GM19452 (cell line): ENCODE data around the gene GARIN3.
A peak's percentile ranks its signal among the peaks of the same experiment; 100 is the strongest.
"Not testable (repeated sequence)": the region's sequence is repeated elsewhere in the genome, so short reads cannot be mapped to it uniquely, and the experiment has no call there.

Experiments used
- ATAC-seq: cut with Tn5 transposase; IDR thresholded peaks from one replicate; pipeline ENCODE4 v1.9.1; 2021; ENCODE audit not compliant: unreplicated experiment

GARIN3 gene

GRCh38 chr5:157186309-157187045 lies 20.4 kb upstream of the GARIN3 start:
- no peak for ATAC-seq

- not testable (repeated sequence) for ATAC-seq
These were observed 19.1 kb upstream of the GARIN3 start for GRCh38 chr5:157185122-157185521.

GRCh38 chr5:157184117-157184670 lies 18.1 kb upstream of the GARIN3 start:
- ATAC-seq, result no peak

GRCh38 chr5:157182143-157182757 lies 16.2 kb upstream of the GARIN3 start:
- no peak for ATAC-seq

GRCh38 chr5:157180374-157181264 lies 14.6 kb upstream of the GARIN3 start, which contains the start of gene ITK:
Gene ITK, plus strand, starts transcription at chr5:157180840. Its CDS starts 138 bp downstream, at chr5:157180978.
- no peak for ATAC-seq

- ATAC-seq, result no peak
These were observed 12.9 kb upstream of the GARIN3 start for GRCh38 chr5:157178966-157179365.

- ATAC-seq, result no peak
These were observed 11.9 kb upstream of the GARIN3 start for GRCh38 chr5:157177953-157178352.

- no peak for ATAC-seq
These were observed 9.1 kb upstream of the GARIN3 start for GRCh38 chr5:157175071-157175612.

GRCh38 chr5:157172403-157172802 lies 6.3 kb upstream of the GARIN3 start:
- ATAC-seq, result peak; percentile 99

- ATAC-seq, result no peak
These were observed 2.2 kb upstream of the GARIN3 start for GRCh38 chr5:157168286-157168685.

- no peak for ATAC-seq
These were observed 1.2 kb upstream of the GARIN3 start for GRCh38 chr5:157167214-157167621.

- no peak for ATAC-seq
These were observed 396 bp downstream of the GARIN3 start for GRCh38 chr5:157165668-157166067.

- no peak for ATAC-seq
These were observed 803 bp downstream of the GARIN3 start for GRCh38 chr5:157165261-157165660.

- ATAC-seq, result no peak
These were observed 1.5 kb downstream of the GARIN3 start for GRCh38 chr5:157164521-157164920.

GRCh38 chr5:157162919-157163510 lies 3.0 kb downstream of the GARIN3 start:
- ATAC-seq, result no peak

- no peak for ATAC-seq
These were observed 4.1 kb downstream of the GARIN3 start for GRCh38 chr5:157161996-157162395.

GRCh38 chr5:157160001-157160400 lies 6.1 kb downstream of the GARIN3 start:
- ATAC-seq, result no peak

GRCh38 chr5:157159209-157159751 lies 6.8 kb downstream of the GARIN3 start:
- no peak for ATAC-seq

GRCh38 chr5:157157293-157157891 lies 8.7 kb downstream of the GARIN3 start:
- no peak for ATAC-seq

- ATAC-seq, result no peak
These were observed 10.8 kb downstream of the GARIN3 start for GRCh38 chr5:157155297-157155696.
